ENCODE results near the gene PIP5K1B.

GRCh38 chr9:68871236-68871635 lies 166.2 kb downstream of the PIP5K1B start:
- TF ChIP-seq, protein P1, sequence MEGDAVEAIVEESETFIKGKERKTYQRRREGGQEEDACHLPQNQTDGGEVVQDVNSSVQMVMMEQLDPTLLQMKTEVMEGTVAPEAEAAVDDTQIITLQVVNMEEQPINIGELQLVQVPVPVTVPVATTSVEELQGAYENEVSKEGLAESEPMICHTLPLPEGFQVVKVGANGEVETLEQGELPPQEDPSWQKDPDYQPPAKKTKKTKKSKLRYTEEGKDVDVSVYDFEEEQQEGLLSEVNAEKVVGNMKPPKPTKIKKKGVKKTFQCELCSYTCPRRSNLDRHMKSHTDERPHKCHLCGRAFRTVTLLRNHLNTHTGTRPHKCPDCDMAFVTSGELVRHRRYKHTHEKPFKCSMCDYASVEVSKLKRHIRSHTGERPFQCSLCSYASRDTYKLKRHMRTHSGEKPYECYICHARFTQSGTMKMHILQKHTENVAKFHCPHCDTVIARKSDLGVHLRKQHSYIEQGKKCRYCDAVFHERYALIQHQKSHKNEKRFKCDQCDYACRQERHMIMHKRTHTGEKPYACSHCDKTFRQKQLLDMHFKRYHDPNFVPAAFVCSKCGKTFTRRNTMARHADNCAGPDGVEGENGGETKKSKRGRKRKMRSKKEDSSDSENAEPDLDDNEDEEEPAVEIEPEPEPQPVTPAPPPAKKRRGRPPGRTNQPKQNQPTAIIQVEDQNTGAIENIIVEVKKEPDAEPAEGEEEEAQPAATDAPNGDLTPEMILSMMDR (IDR thresholded peaks at IDR 0.05) = no peak
- TF ChIP-seq POLR2AphosphoS5 (IDR thresholded peaks at IDR 0.05) = no peak
- TF ChIP-seq POLR2A (IDR thresholded peaks at IDR 0.05) = no peak
